ENCODE data around the gene TCN2. TPM values are rescaled to one million over a fixed set of nuclear protein-coding genes. Genes with fewer than 3 reads are reported as not detected.
"Not testable (repeated sequence)": the region's sequence is repeated elsewhere in the genome, so short reads cannot be mapped to it uniquely, and the experiment has no call there.

TCN2 gene
- total RNA-seq, 4 donors from 2014 or later = 14.2 to 42.7 (median 33.3) TPM

- TF ChIP-seq EP300 (IDR thresholded peaks at IDR 0.05) (no peak), POLR2A (IDR thresholded peaks at IDR 0.05) (no peak), POLR2AphosphoS5 (IDR thresholded peaks at IDR 0.05) (no peak)
- TF ChIP-seq, protein P1, sequence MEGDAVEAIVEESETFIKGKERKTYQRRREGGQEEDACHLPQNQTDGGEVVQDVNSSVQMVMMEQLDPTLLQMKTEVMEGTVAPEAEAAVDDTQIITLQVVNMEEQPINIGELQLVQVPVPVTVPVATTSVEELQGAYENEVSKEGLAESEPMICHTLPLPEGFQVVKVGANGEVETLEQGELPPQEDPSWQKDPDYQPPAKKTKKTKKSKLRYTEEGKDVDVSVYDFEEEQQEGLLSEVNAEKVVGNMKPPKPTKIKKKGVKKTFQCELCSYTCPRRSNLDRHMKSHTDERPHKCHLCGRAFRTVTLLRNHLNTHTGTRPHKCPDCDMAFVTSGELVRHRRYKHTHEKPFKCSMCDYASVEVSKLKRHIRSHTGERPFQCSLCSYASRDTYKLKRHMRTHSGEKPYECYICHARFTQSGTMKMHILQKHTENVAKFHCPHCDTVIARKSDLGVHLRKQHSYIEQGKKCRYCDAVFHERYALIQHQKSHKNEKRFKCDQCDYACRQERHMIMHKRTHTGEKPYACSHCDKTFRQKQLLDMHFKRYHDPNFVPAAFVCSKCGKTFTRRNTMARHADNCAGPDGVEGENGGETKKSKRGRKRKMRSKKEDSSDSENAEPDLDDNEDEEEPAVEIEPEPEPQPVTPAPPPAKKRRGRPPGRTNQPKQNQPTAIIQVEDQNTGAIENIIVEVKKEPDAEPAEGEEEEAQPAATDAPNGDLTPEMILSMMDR (IDR thresholded peaks at IDR 0.05) = no peak
- WGBS, 2 donors (ENCODE audit: low coverage in 1 of 2) = 72 to 90% methylated on average over 2 to 4 of the region's 4 CpGs
- ATAC-seq = no peak
These were observed 21.5 kb downstream of the TCN2 start for GRCh38 chr22:30628491-30628890.

GRCh38 chr22:30631469-30631868, 24.5 kb downstream of the TCN2 start:
- no CpG with 5 or more reads among the region's 31 CpGs for WGBS, 2 donors (ENCODE audit: low coverage in 1 of 2)
- not testable (repeated sequence) for H3K27ac ChIP-seq, H3K27me3 ChIP-seq, H3K36me3 ChIP-seq, H3K9me3 ChIP-seq, H3K4me3 ChIP-seq, ATAC-seq
- H3K4me1 ChIP-seq = peaks cover 0 to 24% (median 10%) of the 10 kb centered on the region in 3 donors

More at GRCh38 chr22:30628491-30628890, 21.5 kb downstream of the TCN2 start:
- Histone ChIP-seq H3K9me3 (no peaks in the 10 kb centered on the region), H3K4me1 (no peaks in the 10 kb centered on the region), H3K27ac (no peak overlapping the region), H3K27me3 (no peaks in the 10 kb centered on the region), H3K36me3 (peaks cover 0 to 17% of the 10 kb centered on the region in 2 donors), H3K4me3 (no peak overlapping the region)

GRCh38 chr22:30634471-30635233, 27.7 kb downstream of the TCN2 start:
- WGBS, 2 donors (ENCODE audit: low coverage in 1 of 2) = 22% methylated on average over 8 of the region's 29 CpGs; no CpG with 5 or more reads in 1 of the 2 donors
- Histone ChIP-seq H3K27ac (peak overlapping the region; percentile 70 to 95 (median 94)), H3K36me3 (no peaks in the 10 kb centered on the region), H3K27me3 (no peaks in the 10 kb centered on the region), H3K4me3 (peak overlapping the region; percentile 70 to 80), H3K4me1 (peaks cover 0 to 47% (median 28%) of the 10 kb centered on the region in 3 donors), H3K9me3 (no peaks in the 10 kb centered on the region)
- TF ChIP-seq EP300 (IDR thresholded peaks at IDR 0.05) = no peak
- TF ChIP-seq POLR2AphosphoS5 (IDR thresholded peaks at IDR 0.05) = peak; percentile 22
- no peak for TF ChIP-seq POLR2A (IDR thresholded peaks at IDR 0.05)
- TF ChIP-seq, protein P1 (IDR thresholded peaks at IDR 0.05) = peak in 3 of 4 experiments; percentile 95 to 98 (median 98)
- peak; percentile 71 for ATAC-seq

GRCh38 chr22:30635273-30636225, 28.6 kb downstream of the TCN2 start, which contains the start of gene SLC35E4:
Gene SLC35E4 (plus strand): TSS chr22:30635781. CDS start chr22:30636451, 670 bp downstream.
- peak; percentile 68 for TF ChIP-seq POLR2AphosphoS5 (IDR thresholded peaks at IDR 0.05)
- TF ChIP-seq, protein P1 (IDR thresholded peaks at IDR 0.05) = peak in 2 of 4 experiments; percentile 41 to 44
- TF ChIP-seq POLR2A (IDR thresholded peaks at IDR 0.05) = peak; percentile 78 to 81
- TF ChIP-seq EP300 (IDR thresholded peaks at IDR 0.05) = no peak
- no peaks in the 10 kb centered on the region for H3K9me3 ChIP-seq
- H3K4me3 ChIP-seq = peak within 1 kb of the TSS; percentile 70 to 80
- peak; percentile 94 for ATAC-seq
- peaks cover 0 to 50% (median 28%) of the 10 kb centered on the region in 3 donors for H3K4me1 ChIP-seq
- no peaks in the 10 kb centered on the region for H3K36me3 ChIP-seq
- WGBS, 2 donors (ENCODE audit: low coverage in 1 of 2) = 0% methylated on average over 6 of the region's 75 CpGs; no CpG with 5 or more reads in 1 of the 2 donors
- H3K27ac ChIP-seq = peak within 1 kb of the TSS; percentile 77 to 95 (median 94)
- no peaks in the 10 kb centered on the region for H3K27me3 ChIP-seq
